Endothelial cell of hepatic sinusoid (primary cell): ENCODE results near the gene FGF11.

ENCODE experiments used
- in situ Hi-C: cut with HindIII; loops from 2 replicates; pipeline ENCODE4 v1.10.0; 2017; ENCODE audit warnings: low sequenced_read_pairs

FGF11 gene

GRCh38 chr17:7448461-7448860, 9.1 kb downstream of the FGF11 start:
- in situ Hi-C loops = no loop called here

DNA sequence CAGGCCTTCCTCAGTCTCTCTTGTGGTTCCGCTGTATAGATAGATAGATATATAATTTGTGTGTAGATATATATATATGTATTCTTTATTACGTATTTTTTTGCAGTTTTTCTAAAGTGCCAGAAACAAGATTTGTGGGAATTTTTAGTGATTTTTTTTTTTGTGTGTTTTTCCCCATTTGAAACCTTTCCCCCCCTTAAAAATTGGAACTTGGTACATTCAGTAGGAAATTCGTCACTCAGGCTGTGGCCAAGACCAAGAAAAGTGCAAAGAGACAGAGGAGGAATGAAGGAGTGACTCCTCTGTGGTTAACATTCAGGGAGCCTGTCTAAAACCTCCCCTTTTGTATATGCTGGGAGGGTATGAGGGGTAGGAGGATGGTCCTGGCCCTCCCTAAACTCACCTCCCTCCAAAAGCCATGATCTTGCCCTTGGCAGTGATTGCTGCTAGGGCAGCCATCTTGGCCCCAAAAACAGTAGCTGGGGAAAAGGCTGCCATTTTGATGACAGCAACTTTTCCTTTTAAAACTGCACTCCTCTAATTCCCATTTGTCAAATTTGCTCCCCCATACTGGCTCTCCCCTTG, 20.7 kb downstream of the FGF11 start:
- in situ Hi-C loops = loop anchor here (25.0 kb wide), 1 partner anchor 102 kb away; the partner anchor contains the start of genes SENP3 and TNFSF13

- in situ Hi-C loops = loop anchor here (25.0 kb wide), 1 partner anchor 101 kb away; the partner anchor contains the start of genes SENP3 and TNFSF13
Measured at GRCh38 chr17:7460850-7461660, 21.7 kb downstream of the FGF11 start.

- in situ Hi-C loops = loop anchor here (25.0 kb wide), 1 partner anchor 100 kb away; the partner anchor contains the start of genes SENP3 and TNFSF13
Measured at GRCh38 chr17:7462474-7463371, 23.4 kb downstream of the FGF11 start.

GRCh38 chr17:7463372-7463846, 24.1 kb downstream of the FGF11 start:
- in situ Hi-C loops = loop anchor here (25.0 kb wide), 1 partner anchor 99 kb away; the partner anchor contains the start of genes SENP3 and TNFSF13

GRCh38 chr17:7464081-7464480, 24.8 kb downstream of the FGF11 start:
- in situ Hi-C loops = loop anchor here (25.0 kb wide), 1 partner anchor 98 kb away; the partner anchor contains the start of genes SENP3 and TNFSF13

GRCh38 chr17:7465597-7466275, 26.4 kb downstream of the FGF11 start:
- in situ Hi-C loops = loop anchor here (25.0 kb wide), 1 partner anchor 97 kb away; the partner anchor contains the start of genes SENP3 and TNFSF13

DNA sequence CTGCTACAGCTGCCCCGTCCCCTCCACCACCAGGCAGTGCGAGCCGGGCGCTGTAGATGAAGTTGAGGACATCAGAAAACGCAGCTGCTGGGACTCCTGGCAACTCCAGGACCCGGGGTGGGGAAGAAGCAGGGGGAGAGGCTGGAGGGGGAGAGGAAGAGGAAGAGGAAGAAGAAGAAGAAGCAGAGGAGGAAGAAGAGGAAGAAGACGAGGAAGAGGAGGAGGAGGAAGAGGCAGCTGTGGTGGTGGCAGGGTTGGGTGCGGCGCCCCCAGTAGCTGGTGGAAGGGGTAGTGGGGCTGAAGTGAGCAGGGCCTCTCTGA, 27.0 kb downstream of the FGF11 start:
- in situ Hi-C loops = loop anchor here (25.0 kb wide), 1 partner anchor 96 kb away; the partner anchor contains the start of genes SENP3 and TNFSF13

DNA sequence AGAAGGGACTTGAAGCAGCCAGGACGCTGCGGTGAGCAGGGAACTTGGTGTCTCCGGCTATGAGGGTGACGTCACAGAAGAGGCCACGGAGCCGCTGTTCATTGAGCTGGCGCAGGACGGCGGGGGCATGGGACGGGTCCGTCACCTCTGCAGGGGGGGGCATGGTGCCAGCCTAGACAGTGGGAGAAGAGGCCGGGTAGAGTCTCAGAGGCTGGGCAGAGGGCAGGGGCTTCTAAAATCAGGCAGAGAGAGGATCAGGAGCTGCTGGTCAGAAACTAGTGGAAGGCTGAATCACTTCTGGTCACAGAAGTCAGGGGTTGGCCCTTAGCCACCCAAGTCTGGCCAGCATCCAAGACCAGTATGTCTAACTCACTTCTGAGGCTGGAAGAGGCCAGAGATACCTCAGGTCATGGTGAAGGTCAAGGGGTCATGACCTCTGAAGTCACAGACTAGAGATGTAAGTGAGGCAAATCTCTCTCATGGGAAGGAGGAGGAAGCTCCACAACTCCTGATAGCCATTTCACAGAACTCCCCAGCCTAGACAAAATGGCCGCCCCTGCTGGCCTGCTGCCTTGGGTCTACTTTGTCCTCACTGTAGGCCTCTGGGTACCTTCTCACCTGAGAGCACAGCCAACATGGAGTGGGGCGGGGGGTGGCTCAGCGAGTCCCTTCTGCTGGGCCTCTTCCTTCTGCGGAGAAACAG, 27.5 kb downstream of the FGF11 start:
- in situ Hi-C loops = loop anchor here (25.0 kb wide), 1 partner anchor 96 kb away; the partner anchor contains the start of genes SENP3 and TNFSF13

GRCh38 chr17:7467498-7467897, 28.2 kb downstream of the FGF11 start:
- in situ Hi-C loops = loop anchor here (25.0 kb wide), 1 partner anchor 95 kb away; the partner anchor contains the start of genes SENP3 and TNFSF13

DNA sequence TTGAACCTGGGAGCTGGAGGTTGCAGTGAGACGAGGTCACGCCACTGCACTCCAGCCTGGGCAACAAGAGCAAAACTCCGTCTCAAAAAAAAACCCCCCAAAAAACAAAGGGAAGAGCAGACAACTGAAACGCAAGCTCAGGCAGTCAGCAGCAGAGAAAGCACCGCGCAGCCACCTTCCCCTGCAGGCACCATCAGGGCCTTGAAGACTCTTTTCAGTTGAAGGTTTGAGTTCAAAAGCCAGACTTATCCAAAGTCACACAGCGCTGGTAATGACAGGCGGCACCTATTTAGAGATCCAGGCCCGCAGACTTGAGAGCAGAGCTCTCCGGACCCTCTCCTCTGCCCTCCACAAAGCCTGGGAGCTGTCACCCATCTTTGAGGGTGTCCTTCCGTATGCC, 29.0 kb downstream of the FGF11 start:
- in situ Hi-C loops = loop anchor here (25.0 kb wide), 1 partner anchor 94 kb away; the partner anchor contains the start of genes SENP3 and TNFSF13

- in situ Hi-C loops = loop anchor here (25.0 kb wide), 1 partner anchor 93 kb away; the partner anchor contains the start of genes SENP3 and TNFSF13
Measured at GRCh38 chr17:7468804-7469389, 29.6 kb downstream of the FGF11 start.

DNA sequence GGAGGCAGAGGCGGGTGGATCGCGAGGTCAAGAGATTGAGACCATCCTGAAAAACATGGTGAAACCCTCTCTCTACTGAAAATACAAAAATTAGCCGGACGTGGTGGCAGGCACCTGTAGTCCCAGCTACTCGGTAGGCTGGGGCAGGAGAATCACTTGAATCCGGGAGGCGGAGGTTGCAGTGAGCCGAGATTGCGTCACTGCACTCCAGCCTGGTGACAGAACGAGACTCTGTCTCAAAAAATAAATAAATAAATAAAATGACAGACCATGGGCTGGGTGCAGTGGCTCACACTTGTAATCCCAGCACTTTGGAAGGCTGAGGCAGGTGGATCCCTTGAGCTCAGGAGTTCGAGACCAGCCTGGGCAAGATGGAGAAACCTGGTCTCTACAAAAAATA, 30.5 kb downstream of the FGF11 start:
- in situ Hi-C loops = loop anchor here (25.0 kb wide), 1 partner anchor 92 kb away; the partner anchor contains the start of genes SENP3 and TNFSF13

- in situ Hi-C loops = loop anchor here (25.0 kb wide), 1 partner anchor 92 kb away; the partner anchor contains the start of genes SENP3 and TNFSF13
Measured at GRCh38 chr17:7470457-7470973, 31.2 kb downstream of the FGF11 start.

GRCh38 chr17:7471729-7472128, 32.4 kb downstream of the FGF11 start:
- in situ Hi-C loops = loop anchor here (25.0 kb wide), 1 partner anchor 91 kb away; the partner anchor contains the start of genes SENP3 and TNFSF13

GRCh38 chr17:7474767-7475166, 35.5 kb downstream of the FGF11 start:
- in situ Hi-C loops = loop anchor here (5.0 to 25.0 kb wide), 3 partner anchors 42 to 88 kb away; partner anchors contain the start of genes SENP3 and TNFSF13

GRCh38 chr17:7475764-7476422, 36.6 kb downstream of the FGF11 start:
- in situ Hi-C loops = loop anchor here (5.0 kb wide), 2 partner anchors 44 to 89 kb away; no protein-coding TSS in a partner anchor
